Activated T-cell treated with anti-CD3 and anti-CD28 coated beads, Interleukin-2, amount 50 U/mL, for 48 hours (primary cell): ENCODE data around the gene DECR2.
A peak's percentile ranks its signal among the peaks of the same experiment; 100 is the strongest.
"Not testable (repeated sequence)": the region's sequence is repeated elsewhere in the genome, so short reads cannot be mapped to it uniquely, and the experiment has no call there.

Experiments used
- DNase-seq, 2 experiments: peaks; one replicate each; pipeline ENCODE4 v3.0.0-alpha.2; 2020

The DECR2 gene, protein sequence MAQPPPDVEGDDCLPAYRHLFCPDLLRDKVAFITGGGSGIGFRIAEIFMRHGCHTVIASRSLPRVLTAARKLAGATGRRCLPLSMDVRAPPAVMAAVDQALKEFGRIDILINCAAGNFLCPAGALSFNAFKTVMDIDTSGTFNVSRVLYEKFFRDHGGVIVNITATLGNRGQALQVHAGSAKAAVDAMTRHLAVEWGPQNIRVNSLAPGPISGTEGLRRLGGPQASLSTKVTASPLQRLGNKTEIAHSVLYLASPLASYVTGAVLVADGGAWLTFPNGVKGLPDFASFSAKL

DNA sequence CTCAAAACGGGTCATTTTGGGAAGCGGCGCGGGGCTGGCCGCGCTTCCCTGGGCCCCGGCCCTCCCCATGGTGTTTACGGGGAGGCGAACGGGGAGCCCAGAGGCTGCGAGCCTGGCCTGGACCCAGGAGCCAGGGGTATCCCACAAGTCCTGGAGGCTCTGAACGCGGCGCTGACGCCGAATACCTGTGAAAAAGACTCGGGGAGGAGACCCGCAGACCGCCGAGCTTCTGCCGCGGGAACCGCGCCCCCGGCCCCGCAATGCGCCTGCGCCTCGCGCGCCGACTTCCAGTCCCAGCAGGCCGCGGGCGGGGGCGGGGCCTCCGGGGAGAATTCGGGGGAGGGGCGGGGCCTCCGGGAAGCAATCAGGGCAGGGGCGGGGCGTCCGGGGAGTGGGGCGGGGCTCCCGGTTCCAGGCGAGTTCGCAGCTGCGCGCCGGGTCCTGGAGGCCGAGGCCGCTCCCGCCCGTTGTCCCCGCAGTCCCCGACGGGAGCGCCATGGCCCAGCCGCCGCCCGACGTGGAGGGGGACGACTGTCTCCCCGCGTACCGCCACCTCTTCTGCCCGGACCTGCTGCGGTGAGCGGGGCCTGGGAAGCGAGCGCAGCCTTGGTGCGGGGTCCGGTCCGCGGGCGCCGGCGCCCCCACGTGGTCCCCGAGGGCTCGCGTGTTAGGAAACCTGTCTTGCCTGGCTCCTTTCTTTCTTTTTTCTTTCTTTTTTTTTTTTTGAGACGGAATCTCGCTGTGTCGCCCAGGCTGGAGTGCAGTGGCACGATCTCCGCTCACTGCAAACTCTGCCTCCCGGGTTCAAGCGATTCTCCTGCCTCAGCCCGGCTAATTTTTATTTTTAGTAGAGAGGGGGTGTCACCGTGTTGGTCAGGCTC is at the start of gene DECR2:
Gene DECR2, plus strand, starts transcription at position 418 of the 881 bp plus-strand sequence. Its CDS starts 79 bp downstream, at position 497.
- peak; percentile 99 for DNase-seq

DNA sequence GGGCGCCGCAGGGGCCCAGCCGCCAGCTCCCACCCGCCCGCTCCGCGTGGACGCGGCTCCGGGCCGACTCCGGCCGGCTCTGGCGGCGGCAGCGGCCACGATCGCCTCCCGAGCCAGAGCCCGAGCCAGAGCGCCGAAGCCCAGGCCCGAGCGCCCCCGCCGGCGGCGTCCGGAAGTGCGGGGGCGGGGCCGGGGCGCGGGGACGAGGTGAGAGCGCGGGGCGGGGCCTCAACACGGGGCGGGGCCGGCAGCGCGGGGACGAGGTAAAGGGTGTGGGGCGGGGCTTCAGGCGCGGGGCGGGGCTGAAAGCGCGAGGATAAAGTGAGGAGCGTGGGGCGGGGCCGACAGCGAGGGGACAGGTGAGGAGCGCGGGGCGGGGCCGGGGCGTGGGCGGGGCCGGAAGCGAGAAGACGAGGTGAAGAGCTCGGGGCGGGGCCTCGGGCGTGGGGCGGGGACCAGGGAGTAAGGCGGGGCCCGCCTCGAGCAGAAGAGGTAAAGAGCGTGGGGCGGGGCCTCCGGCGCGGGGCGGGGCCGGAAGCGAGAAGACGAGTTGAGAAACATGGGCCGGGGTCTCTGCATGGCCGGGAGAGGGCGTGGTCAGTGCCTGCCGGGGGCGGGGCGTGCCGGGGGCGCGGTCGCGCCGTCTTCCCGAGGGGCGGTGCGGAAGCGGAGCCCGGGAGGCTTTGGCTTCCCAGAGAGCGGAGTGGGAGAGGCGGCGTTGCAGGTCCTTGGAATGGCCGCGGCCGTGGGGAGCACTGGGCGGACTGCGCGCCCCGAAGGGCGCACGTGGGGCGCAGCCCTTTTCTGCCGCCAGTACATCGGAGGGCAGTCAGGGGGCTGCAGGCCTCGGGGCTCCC is 48.9 kb upstream of the DECR2 start, which contains the start of gene AXIN1:
Gene AXIN1, minus strand, starts transcription at position 177 of the 857 bp plus-strand sequence. CDS start 5,698 bp downstream, outside the sequence.
- DNase-seq: peak; percentile 100

DNA sequence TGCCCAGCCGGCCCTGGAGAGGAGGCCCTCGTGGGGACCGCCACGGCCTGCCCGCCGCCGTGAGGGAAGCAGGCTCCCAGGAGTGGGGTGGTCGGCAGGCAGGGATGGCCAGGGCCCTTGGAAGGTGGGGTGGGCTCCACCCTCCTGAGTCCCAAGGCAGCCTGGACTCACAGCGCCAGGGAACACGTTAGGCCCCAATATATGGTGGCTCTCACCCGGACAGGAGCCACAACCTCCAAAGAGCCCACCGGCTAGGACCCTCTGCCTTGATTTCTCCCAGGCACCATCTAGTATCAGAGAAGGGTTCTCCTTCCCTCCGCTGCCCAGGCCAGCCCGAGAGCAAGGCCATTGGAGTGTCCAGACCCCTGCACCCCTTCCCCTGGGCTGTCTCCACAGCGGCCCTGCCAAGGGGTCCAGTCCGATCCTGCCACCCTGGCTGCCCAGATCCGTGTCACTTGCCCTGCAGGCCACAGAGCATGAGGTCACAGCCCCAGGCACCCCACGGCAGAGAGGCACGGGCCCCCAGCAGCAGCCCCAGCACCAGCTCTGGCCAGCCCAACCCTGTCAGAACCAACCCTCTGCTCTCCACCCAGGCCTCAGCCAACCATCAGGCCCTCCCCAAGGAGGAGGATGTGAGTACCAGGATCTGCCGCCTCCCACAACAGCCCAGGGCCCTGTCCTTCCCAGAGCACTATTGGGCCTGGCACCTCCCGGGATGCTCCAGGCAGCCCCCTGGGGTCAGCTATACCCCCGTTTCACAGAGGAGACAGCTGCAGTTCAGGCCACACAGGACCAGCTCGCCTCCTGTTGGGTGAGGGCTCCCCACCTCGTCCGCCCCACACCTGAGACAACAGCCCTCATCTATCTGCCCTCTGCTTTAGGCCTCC is 48.0 kb upstream of the DECR2 start:
- no peak for DNase-seq

DNA sequence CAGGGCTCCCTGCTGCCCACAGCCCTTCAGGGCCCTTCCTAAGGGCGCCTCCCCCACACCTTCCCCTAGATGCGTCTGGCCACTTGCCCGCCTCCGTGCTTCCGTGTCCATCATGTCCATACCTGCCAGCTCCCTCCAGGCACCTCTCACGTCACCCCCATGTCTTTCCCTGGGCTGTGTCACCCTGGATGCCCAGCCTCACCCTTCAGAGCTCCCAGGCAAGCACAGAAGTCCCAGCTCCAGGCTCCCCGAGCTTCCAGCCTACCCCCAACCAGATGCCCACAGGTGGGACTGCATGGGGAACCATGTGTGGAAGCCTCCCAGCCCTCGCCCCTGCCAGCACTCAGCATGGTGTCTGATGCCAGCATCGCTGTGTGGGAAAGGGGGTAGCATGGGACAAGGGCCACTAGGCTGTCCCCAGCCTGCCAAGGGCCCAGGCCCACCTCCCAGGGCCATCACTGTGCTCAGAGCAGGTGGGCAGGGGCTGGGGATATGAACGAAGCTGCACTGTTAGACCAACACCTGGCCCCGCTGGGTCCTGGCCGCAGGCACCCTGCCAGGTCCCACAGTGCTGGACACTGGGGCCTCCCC is 47.3 kb upstream of the DECR2 start:
- DNase-seq: no peak

DNA sequence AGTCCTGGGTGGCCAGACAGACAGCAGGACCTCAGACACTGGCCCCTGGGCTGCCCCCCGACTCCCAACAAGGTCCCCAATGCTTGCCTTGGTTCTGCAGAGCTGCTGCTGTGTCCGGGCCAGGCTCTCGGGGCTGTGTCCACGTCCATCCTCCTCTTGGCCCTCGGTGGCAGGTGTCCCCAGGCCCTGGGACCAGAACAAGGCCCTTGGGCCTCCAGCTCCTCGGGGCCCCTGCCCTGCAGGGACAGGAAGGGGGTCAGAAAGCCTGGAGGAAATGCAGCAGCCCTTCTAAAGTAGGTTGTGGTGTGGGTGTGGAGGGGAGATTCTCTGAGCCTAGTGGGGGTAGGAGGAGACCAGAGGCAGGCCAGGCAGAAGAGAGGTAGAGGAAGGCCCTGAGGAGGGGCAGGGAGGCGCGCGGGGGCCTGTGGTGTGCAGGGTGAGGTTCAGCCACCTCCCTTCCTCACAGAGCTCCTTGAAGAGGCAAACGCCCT is 46.7 kb upstream of the DECR2 start:
- no peak for DNase-seq

DNA sequence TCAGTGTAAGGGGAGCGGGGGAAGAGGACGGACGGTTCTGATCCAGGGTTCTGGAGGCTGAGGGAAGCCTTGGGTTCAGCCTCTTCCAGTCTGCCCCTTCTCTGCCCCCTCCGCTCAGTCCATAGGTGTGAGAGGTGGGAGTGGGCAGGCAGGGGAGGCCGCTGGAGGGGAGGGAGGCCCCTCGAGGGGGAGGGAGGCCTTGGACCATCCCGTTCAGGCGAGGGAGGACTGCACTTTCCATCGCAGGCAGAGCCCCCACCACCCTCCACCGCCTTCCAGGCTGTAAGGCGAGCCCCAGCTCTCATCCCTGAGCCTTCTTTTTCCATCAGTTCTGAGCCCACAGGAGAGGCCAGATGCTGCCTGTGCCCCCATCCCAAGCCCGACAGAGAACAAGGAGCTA is 44.9 kb upstream of the DECR2 start:
- no peak for DNase-seq

DNA sequence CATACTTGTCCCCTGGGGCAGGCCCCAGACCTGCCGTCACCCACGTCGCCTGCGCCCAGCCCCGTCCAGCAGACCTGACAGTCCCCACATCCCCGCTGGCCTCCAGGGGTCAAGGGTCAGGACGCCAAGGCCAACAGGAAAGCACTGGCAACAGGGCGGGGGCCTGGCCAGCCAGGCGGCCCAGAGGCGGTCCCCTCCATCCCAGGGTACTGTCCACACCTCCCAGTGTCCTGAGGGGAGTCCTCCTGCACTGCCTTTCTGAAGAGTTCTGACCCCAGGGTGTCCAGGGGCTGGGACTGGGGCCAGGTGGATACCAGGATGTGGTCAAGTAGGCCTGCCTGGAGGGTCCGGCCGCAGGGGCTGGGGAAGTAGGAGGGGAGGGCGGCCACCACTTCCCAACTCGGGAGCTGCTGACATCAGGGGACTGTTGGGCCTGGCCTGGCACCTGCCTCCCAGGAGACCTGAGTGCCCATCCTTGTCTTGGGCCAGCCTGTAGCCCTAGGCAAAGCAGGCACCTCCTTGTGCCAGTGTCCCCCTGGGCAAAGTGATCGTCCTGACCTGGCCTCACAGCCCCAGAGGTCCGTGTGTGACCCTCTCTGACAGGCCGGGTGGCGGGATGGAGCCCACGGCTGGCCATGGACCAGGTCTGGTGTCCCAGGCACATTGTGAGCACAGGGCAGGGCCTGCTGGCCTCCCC is 42.5 kb upstream of the DECR2 start:
- no peak for DNase-seq

DNA sequence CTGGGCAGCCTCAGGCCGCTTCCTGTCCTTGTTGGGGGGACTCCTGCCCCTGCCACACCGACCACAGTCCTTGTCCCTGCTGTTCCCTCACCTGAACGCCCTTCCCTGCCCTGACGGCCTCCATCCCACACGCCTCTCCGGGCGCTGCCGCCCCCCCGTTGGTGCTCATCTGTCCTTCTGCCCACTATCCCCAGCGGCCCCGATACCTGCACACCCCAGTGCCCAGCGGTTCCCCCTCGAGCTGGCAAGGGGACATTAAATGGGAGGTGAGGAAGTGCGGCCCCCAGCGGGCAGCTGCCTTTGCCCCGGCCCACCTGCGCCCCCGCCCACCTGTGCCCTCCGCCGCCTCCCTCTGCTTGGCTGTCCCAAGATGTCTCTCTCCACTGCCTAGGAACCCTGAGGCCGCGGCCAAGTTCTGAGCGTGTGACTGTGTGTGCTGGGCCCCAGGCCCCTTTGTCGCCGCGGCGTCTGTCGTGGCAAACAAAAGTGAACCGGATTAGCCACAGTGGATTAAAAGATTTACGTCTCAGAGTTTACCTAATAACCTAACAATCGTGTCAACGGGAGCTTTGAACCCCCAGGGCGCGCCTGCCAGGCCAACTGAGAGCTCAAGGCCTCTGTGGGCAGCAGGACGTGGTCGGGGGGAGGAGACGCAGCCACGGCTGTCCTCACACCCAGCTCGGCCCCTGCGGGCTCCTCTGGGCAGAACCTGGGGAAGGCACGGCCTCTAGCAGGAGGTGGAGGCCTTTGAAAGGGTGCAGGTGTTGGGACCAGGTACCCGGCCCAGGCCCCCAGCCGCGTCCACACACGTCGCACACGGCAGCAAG is 41.6 kb upstream of the DECR2 start:
- no peak for DNase-seq

DNA sequence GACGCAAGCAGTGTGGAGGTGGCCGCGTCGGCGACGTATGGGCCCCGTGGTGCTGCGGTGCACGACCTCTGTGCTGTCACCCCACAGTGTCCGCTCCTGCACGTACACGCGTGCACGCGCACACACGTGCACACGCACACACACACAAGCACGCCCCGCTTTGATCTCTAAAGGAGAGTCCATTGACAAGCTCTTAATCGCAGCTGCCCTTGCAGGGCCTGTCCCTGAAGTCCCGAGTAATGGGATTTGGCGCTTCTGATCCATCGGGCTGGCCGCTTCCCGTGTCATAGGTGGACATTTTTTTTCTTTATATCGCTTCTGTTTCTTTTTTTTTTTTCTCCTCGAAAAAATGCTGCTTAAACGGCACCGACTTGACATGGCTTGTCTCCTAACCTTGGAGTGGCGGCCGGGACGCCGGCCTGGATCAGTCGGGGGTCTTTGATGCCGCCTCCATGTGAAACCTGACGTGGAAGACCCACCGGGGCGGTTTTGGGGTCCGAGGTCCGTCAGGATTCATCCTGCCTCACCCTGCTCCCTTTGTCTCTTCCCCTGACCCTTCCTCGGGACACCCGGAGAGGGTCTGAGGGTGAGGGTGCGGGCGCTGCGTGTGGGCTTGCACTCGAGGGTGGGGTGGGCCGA is 40.9 kb upstream of the DECR2 start:
- no peak for DNase-seq

DNA sequence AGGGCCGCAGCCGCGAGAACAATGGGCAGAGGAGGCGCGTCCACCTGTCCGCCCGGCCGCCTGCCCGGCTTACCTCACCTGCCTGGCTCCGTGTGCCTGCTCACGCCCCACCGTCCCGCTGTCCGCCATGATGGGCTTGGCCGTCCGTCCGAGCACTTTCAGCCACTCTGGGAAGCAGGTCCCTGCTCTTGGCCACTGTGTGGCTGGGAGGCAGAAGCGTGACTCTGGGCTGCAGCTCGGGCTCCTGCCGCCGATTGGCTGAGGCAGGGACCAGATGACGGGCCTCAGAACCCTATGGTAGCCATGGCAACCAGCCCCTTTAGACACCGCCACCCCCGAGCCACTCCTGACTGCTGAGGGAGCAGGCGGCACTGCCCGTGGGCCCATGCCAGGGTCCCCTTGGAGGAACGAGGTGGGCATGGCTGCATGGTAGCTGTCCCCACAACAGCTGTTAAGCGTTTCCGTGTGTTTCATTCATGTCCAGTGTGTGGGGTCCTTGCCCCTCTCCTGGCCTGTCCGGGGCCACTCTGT is 40.3 kb upstream of the DECR2 start:
- no peak for DNase-seq

DNA sequence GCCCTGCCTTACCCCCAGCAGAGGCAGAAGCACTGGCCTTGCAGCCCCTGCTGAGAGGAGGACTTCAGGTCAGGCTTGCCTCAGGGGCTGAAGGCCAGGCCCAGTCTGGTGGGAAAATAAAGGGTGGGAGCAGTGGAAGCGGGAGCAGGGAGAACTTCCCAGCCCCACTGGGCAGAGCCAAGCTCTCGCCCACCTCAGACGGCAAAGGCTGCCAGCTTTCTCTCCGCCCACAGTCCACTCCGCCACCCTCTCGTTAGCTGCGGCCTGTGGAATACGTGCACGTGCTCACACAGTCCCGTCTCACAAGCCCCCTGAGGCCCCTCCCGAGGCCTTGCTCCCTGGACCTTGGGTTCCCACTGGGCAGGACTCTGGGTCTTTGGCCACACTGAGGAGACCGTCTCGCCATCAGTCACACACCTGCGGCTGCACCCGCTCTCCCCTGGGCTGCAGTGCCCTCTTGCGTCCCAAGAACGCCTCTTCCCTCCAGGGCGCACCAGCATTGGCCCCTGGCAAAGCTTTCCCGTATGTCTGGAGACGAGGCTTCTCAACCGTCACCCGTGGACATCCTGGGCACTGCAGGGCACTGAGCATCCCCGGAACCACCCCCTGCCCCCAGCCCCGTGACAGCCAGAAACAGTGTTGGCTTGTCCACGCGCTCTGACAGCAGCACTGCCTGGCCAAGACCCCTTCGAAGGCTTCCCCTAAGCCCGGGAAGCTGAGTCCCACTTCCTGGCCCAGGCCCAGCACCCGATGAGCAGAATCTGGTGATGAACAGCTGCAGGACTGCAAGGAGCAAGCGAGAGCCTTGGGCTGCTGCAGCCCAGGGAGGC is 39.6 kb upstream of the DECR2 start:
- DNase-seq: peak; percentile 83

DNA sequence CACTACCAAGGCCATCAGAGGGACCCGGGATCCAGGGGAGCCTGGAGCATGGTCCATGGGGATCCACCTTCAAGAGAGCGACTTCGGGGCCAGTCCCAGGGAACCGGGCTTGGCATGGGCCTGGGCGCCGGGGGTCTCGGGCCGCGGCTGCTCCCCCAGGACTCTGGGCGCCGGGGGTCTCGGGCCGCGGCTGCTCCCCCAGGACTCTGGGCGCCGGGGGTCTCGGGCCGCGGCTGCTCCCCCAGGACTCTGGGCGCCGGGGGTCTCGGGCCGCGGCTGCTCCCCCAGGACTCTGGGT is 39.0 kb upstream of the DECR2 start:
- not testable (repeated sequence) for DNase-seq

DNA sequence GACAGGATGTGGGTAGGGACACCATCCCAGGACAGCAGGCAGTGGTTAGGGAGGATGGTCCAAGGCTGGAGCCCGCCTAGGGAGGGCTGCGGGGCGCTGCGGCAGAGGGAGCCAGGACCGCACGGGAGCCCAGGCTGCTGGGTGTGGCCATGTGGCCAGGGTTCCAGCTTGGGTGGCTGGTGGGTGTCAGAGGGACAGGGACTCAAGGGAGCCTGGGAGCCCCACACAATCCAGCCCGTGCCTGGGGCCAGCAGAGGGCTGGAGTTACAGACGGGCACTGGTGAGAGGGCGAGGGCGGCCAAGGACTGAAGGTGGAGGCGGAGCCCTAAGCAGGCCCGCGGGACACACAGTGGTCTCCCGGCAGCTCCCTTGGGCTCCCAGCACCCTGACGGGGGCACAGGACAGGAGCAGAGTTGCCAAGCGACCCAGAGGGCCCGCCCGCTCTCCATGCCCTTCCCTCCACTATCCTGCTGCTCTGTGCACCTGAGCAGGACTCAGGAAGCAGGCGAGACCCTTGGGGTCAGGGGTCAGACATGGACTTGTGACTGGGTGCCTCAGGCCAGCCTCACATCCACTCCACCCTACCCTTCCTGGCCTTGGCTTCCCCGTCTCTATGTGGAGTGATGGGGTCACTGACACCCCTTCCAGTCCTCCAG is 38.4 kb upstream of the DECR2 start:
- no peak for DNase-seq

DNA sequence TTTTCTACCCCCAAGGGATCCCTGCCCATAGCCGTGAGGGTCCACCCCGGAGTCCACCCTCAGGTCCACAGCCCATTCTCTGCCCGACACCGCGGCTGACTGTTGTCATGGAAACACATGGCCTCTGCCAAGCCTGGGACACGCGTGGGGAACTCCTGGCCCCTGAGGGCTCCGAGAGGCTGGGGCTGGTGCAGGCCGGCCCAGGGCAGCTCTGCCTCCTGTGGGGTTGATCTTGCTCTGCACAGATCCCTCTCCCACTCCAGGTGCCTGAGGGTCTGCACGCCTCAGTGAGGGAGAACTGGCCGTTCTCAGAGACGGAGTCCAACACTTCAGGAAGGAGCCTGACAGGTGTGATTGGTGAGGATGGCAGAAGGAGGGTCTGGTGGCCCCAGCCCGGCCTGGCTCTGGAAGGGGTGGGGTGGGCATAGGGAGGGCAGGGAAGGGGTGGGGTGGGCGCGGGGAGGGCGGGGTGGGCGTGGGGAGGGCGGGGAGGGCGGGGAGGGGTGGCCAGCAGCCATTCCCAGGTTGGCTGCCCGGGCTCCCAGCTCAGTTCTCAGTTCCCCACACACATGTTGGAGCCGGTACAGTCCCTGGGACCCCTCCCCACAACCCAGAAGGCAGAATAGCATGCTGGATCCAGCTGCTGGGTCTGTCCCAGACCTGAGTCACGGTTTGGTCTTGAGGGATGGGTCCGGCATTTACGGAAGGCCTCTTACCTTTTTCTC is 37.8 kb upstream of the DECR2 start:
- DNase-seq: no peak

DNA sequence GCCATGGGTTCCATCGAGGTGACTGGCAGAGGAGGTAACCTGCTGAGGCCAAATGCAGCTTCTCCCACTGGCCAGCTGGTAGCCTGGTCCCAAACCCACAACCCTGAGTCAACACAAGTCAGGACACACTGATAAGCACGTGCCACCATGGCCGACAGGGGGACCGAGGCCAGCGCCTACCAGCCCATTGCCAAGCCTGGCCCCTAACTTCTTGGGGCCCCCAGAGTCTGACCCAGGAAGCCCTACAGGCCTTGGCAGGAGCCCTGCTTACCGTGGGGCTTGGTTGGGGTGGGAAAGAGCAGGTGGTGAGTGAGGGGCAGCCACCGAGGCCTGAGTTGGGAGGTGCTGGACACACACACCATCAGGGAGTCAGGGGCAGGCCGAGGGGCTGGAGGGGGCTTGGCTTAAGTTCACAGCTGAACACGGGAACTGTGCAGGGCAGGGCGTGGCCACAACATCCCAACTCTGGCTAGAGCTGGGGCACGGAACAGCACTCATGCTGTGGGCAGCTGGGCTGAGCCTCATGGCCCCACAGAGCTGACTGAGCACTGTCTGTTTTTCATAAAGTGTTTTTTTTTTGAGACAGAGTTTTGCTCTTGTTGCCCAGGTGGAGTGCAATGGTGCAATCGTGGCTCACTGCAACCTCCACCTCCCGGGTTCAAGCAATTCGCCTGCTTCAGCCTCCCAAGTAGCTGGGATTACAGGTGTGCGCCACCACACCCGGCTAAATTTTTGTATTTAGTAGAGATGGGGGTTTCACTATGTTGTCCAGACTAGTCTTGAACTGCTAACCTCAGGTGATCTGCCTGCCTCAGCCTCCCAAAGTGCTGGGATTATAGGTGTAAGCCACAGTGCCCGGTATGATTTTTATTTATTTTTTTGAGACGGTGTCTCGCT is 36.8 kb upstream of the DECR2 start:
- no peak for DNase-seq

DNA sequence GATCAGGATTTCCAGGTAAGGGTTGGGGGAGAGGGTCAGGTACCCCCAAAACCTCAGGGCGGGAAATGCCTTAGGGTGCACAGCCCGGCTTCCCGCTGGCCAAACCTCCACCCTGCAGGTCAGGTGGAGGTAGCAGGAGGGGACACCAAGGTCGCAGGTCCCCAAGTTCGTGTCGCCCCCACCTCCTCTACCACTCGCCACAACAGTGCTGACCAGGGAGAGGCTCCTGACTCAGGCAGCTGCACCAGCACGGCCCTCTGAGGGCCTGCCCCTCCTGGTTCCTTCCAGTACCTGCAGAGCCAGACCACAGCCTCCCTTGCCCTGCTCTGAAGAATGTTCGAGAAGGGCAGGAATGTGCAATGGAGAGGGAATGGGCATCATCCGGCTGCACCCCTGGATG is 35.2 kb upstream of the DECR2 start:
- DNase-seq: no peak
